HepG2 (cell line): ENCODE data around the gene LCAT. TPM values are rescaled to one million over a fixed set of nuclear protein-coding genes. Genes with fewer than 3 reads are reported as not detected.

Experiments
- ATAC-seq: fragments of 200-7000 bp; cut with Tn5 transposase; 3 replicates; pipeline ENCODE4 v1.9.1; 2020; ENCODE audit warnings: mild to moderate bottlenecking, moderate library complexity
- BruUV-seq: library from RNA; stranded (reverse); fragments of 400-500 nt; replicated peaks from 2 replicates; lab custom pipeline; 2021; lab: Mats Ljungman, UMichigan
- CTCF ChIA-PET: fragments of 300-600 bp; formaldehyde crosslinking; extraction: SDS; loops from one replicate; lab custom pipeline; 2021; ENCODE audit warnings: low total read pairs, inconsistent platforms, low intra/inter-chr PET ratio; lab: Yijun Ruan, JAX
- POLR2A ChIA-PET: fragments of 350-600 bp; sonication (Branson Sonifier 250); formaldehyde crosslinking; loops from one replicate; lab custom pipeline; 2020; ENCODE audit warnings: antibody characterized with exemption, inconsistent platforms; lab: Yijun Ruan, JAX
- DNase-seq: peaks from one replicate; pipeline ENCODE4 v3.0.0-alpha.2; 2015; ENCODE audit warnings: low spot score
- FAIRE-seq: peaks from 3 replicates; lab custom pipeline; 2011; peaks lifted over from hg19 to GRCh38; lab: Jason Lieb, UNC
- H2AFZ ChIP-seq: one replicate; pipeline ENCODE4 v1.6.1; 2011; ENCODE audit warnings: low read length, inconsistent platforms
- H3K27ac ChIP-seq: fragments of 300-600 bp; 3 replicates; pipeline ENCODE4 v1.8.0; 2011; ENCODE audit warnings: mixed run types, mild to moderate bottlenecking, mixed read lengths, low read length, inconsistent platforms; ENCODE audit not compliant: insufficient read depth; ENCODE audit errors: extremely low read length
- H3K27me3 ChIP-seq, 2 experiments: fragments of 200-600 bp in 1 of 2; 2 replicates in 1 of 2; 3 replicates in 1 of 2; pipeline versions ENCODE4 v1.6.0 to v1.8.0; 2011; ENCODE audit warnings: low read length in 2 of 2, mild to moderate bottlenecking in 2 of 2, moderate library complexity in 2 of 2, inconsistent platforms in 1 of 2; ENCODE audit not compliant: insufficient read depth in 2 of 2, control insufficient read depth in 1 of 2
- H3K36me3 ChIP-seq, 2 experiments: fragments of 200-600 bp in 1 of 2; replicated peaks in 1 of 2; 2 replicates in 1 of 2; 3 replicates in 1 of 2; pipeline versions ENCODE4 v1.5.1 to v1.8.0; 2011; ENCODE audit warnings: low read length in 2 of 2, inconsistent platforms in 1 of 2; ENCODE audit not compliant: insufficient read depth in 2 of 2, control insufficient read depth in 1 of 2
- H3K4me1 ChIP-seq: 2 replicates; pipeline ENCODE4 v1.5.1; 2012; ENCODE audit warnings: low read length, inconsistent platforms; ENCODE audit not compliant: insufficient read depth
- H3K4me2 ChIP-seq: 2 replicates; pipeline ENCODE4 v1.6.0; 2011; ENCODE audit warnings: low read depth, low read length, inconsistent platforms
- H3K4me3 ChIP-seq, 3 experiments: fragments of 200-600 bp in 1 of 3; sonication (generic), shearing (Covaris generic) in 1 of 3; replicated peaks in 1 of 3; 2 replicates each; pipeline ENCODE4 v1.5.1; 2011 to 2016; ENCODE audit warnings: low read length in 3 of 3, inconsistent platforms in 2 of 3, low read depth in 2 of 3, mild to moderate bottlenecking in 2 of 3, control low read depth in 1 of 3, mixed read lengths in 1 of 3; ENCODE audit not compliant: insufficient read depth in 1 of 3
- H3K79me2 ChIP-seq: one replicate; pipeline ENCODE4 v1.6.1; 2011; ENCODE audit warnings: low read length, inconsistent platforms; ENCODE audit not compliant: insufficient read depth
- H3K9ac ChIP-seq: 2 replicates; pipeline ENCODE4 v1.6.0; 2011; ENCODE audit warnings: mild to moderate bottlenecking, low read depth, low read length, inconsistent platforms; ENCODE audit not compliant: insufficient read depth
- H3K9me3 ChIP-seq: 2 replicates; pipeline ENCODE4 v1.5.1; 2012; ENCODE audit warnings: mild to moderate bottlenecking, low read length
- H4K20me1 ChIP-seq: 2 replicates; pipeline ENCODE4 v1.6.0; 2011; ENCODE audit warnings: inconsistent platforms, mild to moderate bottlenecking, low read length, moderate library complexity; ENCODE audit not compliant: insufficient read depth
- AGO2 ChIP-seq: fragments of 200-400 bp; formaldehyde crosslinking; optimal IDR thresholded peaks from 2 replicates; pipeline ENCODE3; 2017; ENCODE audit warnings: mild to moderate bottlenecking, low read depth, low read length, moderate library complexity
- PAF1 ChIP-seq: IDR thresholded peaks from 2 replicates; pipeline ENCODE4 v1.6.1; 2016; ENCODE audit warnings: missing genetic modification reagents, missing compliant biosample characterization
- RXRA ChIP-seq: sonication (generic); formaldehyde crosslinking; IDR thresholded peaks from 2 replicates; pipeline ENCODE4 v1.5.1; 2020; ENCODE audit warnings: missing genetic modification reagents
- ZNF782 ChIP-seq: sonication (generic); formaldehyde crosslinking; IDR thresholded peaks from 2 replicates; pipeline ENCODE4 v1.4.0; 2020; ENCODE audit warnings: missing genetic modification reagents, mild to moderate bottlenecking, borderline replicate concordance
- WGBS: methylation state at CpG from one replicate; pipeline ENCODE4 v1.1.6; 2017; ENCODE audit warnings: low lambda C conversion rate; 5-methylcytosine and 5-hydroxymethylcytosine counted together
- in situ Hi-C: cut with HindIII; loops from 2 replicates; pipeline ENCODE4 v1.10.0; 2017; ENCODE audit warnings: low pct_unique_long_range_greater_than_20kb; ENCODE audit not compliant: extremely low pct_ligation_motif_present
- intact Hi-C: fragments of 100-400 bp; cut with micrococcal nuclease; formaldehyde crosslinking; loops from one replicate; pipeline ENCODE4 v1.10.0; 2022; ENCODE audit not compliant: unreplicated experiment
- polyA plus RNA-seq, 8 experiments: library from polyadenylated mRNA; depleted of rRNA in 3 of 8; stranded (reverse) in 7 of 8; unstranded in 1 of 8; fragments of >200 nt; fragmentation: Illumina TruSeq in 4 of 8; extraction: Trizol in 4 of 8; gene quantifications; 2 replicates each; pipeline versions ENCODE4 v1.2.1 to v1.2.3, GENCODE V29; 2011 to 2016; ENCODE audit warnings: low read depth in 4 of 8, missing spikeins in 1 of 8, mixed read lengths in 1 of 8; ENCODE audit not compliant: insufficient read depth in 1 of 8
- total RNA-seq, 5 experiments: library from RNA; depleted of rRNA; stranded (reverse); fragments of >200 nt; fragmentation: Illumina TruSeq; extraction: Trizol; gene quantifications; 2 replicates each; pipeline ENCODE4 v1.2.3, GENCODE V29; 2016; ENCODE audit warnings: low read depth in 1 of 5
- TF ChIP-seq, protein P1 (sequence below): sonication (generic); formaldehyde crosslinking; IDR thresholded peaks from 2 replicates; pipeline ENCODE4 v1.4.0; 2020; ENCODE audit warnings: missing genetic modification reagents, borderline replicate concordance

The LCAT gene
- total and polyA plus RNA-seq, 2 of the 13 experiments (the other 11 are each of a cell fraction or from before 2014, with no cell fraction given) = 36.1 to 38.9 TPM

DNA sequence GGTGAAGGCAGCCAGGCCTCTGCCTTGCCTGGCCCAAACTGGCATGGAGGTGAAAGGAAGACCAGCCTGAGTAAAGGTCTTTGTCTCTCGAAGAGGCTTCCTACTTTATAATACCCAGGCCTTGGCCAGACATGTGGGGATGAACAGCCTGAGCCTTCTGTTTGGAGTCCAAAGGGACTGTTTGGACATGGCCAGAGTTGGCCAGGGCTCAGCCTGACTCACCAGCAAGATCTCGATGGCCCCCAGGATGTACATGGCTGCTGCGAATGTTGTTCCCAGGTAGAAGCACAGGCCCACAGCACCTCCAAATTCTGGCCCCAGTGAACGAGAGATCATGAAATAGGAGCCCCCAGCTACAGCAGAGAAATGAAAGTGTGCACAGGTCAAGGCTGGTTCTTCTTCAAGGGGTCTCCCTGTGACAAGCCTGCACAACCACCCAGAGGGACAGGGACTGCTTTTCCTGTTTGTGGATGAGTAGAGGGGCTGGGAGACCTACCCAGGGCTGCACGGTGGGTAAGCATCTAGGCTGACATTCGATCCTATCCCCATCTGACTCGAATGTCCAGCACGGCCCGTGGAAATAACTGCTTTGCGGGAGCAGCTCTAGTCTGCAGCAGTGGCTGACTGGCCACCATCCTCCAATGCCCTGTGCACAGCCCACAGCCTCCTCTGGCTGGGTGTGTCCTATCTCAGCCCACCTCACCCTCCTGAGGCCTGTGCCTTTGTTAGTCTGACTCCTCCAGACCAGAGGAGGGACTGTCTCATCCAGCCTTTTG is 10.7 kb upstream of the LCAT start (continued):
- TF ChIP-seq, protein P1, sequence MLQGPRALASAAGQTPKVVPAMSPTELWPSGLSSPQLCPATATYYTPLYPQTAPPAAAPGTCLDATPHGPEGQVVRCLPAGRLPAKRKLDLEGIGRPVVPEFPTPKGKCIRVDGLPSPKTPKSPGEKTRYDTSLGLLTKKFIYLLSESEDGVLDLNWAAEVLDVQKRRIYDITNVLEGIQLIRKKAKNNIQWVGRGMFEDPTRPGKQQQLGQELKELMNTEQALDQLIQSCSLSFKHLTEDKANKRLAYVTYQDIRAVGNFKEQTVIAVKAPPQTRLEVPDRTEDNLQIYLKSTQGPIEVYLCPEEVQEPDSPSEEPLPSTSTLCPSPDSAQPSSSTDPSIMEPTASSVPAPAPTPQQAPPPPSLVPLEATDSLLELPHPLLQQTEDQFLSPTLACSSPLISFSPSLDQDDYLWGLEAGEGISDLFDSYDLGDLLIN (CRISPR knock-in tag) = 0 out of 2 replicates have a peak, but pooled peaks have one; percentile 54

DNA sequence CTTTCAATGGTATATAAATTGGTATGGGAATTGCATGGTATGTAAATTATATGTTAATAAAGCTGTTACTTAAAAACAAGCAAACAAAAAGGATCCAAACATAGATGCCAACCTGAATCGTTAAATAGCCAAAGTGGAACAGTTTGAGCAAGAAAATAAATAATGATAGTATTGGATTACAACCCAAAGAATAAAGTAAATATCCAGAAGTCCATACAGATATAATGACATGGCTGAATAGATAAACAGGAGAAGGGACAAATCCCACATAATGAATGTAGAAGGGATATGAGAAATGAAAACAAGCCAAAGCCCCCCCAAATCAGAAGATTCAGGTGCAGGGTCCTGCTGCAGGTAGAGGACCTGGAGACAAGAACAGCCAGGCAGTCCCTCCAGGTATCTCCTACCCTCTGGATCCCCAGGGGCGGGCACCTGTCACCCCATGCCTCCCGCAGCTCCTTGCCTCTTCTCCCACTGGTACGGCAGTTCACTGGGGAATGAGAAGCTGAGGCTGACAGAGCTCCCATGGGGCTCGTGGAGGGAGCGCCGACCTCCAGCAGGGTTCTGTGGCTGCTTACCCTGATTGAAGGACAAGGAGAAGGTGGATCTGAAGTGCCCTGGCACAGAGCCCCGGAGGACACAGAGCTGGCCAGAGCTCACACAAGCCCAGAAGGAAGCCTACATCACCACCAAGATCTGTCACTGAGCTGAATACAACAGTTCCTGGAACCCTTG is 9.9 kb upstream of the LCAT start:
- ATAC-seq = no peak
- intact Hi-C loops = no loop called here
- in situ Hi-C loops = no loop called here
- no peaks in the 10 kb centered on the region for H3K9me3 ChIP-seq
- FAIRE-seq = no peak
- H3K9ac ChIP-seq = no peak overlapping the region
- H3K27me3 ChIP-seq = no peaks in the 10 kb centered on the region
- 97% methylated on average over 8 of the region's 8 CpGs for WGBS
- no peak overlapping the region for H2AFZ ChIP-seq
- ChIA-PET CTCF (no interaction called here), POLR2A (interaction anchor here (1.5 kb wide), 1 partner anchor 12 kb away, joined by 9 read pairs; no protein-coding TSS in a partner anchor)
- peak overlapping the region; percentile 18 for H3K27ac ChIP-seq
- no peak for DNase-seq
- no peak overlapping the region for H3K4me2 ChIP-seq
- no TSS peak for BruUV-seq
- peaks cover 51 to 77% of the 10 kb centered on the region in 2 experiments for H3K36me3 ChIP-seq
- H4K20me1 ChIP-seq = no peaks in the 10 kb centered on the region; the same call in 1 of the 2 replicates
- H3K4me3 ChIP-seq = no peak overlapping the region
- peaks cover 17% of the 10 kb centered on the region for H3K4me1 ChIP-seq
- H3K79me2 ChIP-seq = no peaks in the 10 kb centered on the region
- TF ChIP-seq PAF1 (CRISPR knock-in tag) (0 out of 2 replicates have a peak, but pooled peaks have one; percentile 52), RXRA (CRISPR knock-in tag) (0 out of 2 replicates have a peak, but pooled peaks have one; percentile 23), AGO2 (peak; percentile 60), ZNF782 (CRISPR knock-in tag) (no peak)
